GM23338 (cell line): ENCODE data around the gene PAX4. TPM values are rescaled to one million over a fixed set of nuclear protein-coding genes. Genes with fewer than 3 reads are reported as not detected.

Experiments
- ATAC-seq: fragments of 200-7000 bp; cut with Tn5 transposase; 3 replicates; pipeline ENCODE4 v1.9.1; 2020
- DNase-seq: peaks from one replicate; pipeline ENCODE4 v3.0.0-alpha.2; 2015; ENCODE audit warnings: low spot score
- H2AFZ ChIP-seq: fragments of 200-600 bp; sonication (generic); 2 replicates; pipeline ENCODE4 v1.8.0; 2016; ENCODE audit warnings: antibody characterized with exemption, mild to moderate bottlenecking, moderate library complexity
- H3F3A ChIP-seq: fragments of 200-600 bp; sonication (generic); replicated peaks from 2 replicates; pipeline ENCODE4 v1.8.0; 2017; ENCODE audit warnings: antibody characterized with exemption, mixed run types, low read depth
- H3K27ac ChIP-seq: fragments of 200-600 bp; sonication (generic); 2 replicates; pipeline ENCODE4 v1.6.1; 2016; ENCODE audit warnings: low read depth
- H3K27me3 ChIP-seq: fragments of 200-600 bp; sonication (generic); 2 replicates; pipeline ENCODE4 v1.8.0; 2016; ENCODE audit warnings: mild to moderate bottlenecking, mixed run types, moderate library complexity; ENCODE audit not compliant: insufficient read depth
- H3K36me3 ChIP-seq: fragments of 200-600 bp; sonication (generic); 2 replicates; pipeline ENCODE4 v1.8.0; 2016; ENCODE audit warnings: mild to moderate bottlenecking; ENCODE audit not compliant: insufficient read depth
- H3K4me1 ChIP-seq: fragments of 200-600 bp; sonication (generic); 2 replicates; pipeline ENCODE4 v1.8.0; 2016; ENCODE audit warnings: mild to moderate bottlenecking, moderate library complexity; ENCODE audit not compliant: insufficient read depth
- H3K4me2 ChIP-seq: fragments of 200-600 bp; sonication (generic); 2 replicates; pipeline ENCODE4 v1.7.1; 2017; ENCODE audit warnings: mixed run types
- H3K4me3 ChIP-seq: fragments of 200-600 bp; sonication (generic); 2 replicates; pipeline ENCODE4 v1.6.1; 2016; ENCODE audit warnings: mixed run types
- H3K79me2 ChIP-seq: fragments of 200-600 bp; sonication (generic); replicated peaks from 2 replicates; pipeline ENCODE4 v1.8.0; 2017; ENCODE audit warnings: mild to moderate bottlenecking; ENCODE audit not compliant: insufficient read depth
- H3K9me2 ChIP-seq: fragments of 200-600 bp; sonication (generic); 2 replicates; pipeline ENCODE4 v1.8.0; 2017; ENCODE audit not compliant: insufficient read depth
- H4K20me1 ChIP-seq: fragments of 200-600 bp; sonication (generic); replicated peaks from 2 replicates; pipeline ENCODE4 v1.8.0; 2017; ENCODE audit warnings: mild to moderate bottlenecking; ENCODE audit not compliant: insufficient read depth
- H3K27ac Mint-ChIP-seq: 2 replicates; pipeline ENCODE4 v1.8.0; 2020; ENCODE audit warnings: inconsistent platforms, mild to moderate bottlenecking, moderate library complexity, mixed read lengths
- H3K27me3 Mint-ChIP-seq: 3 replicates; pipeline ENCODE4 v1.8.0; 2022; ENCODE audit warnings: low read depth, mild to moderate bottlenecking, moderate library complexity, mixed read lengths, inconsistent platforms; ENCODE audit not compliant: insufficient read depth, poor library complexity
- H3K36me3 Mint-ChIP-seq: 3 replicates; pipeline ENCODE4 v1.8.0; 2021; ENCODE audit warnings: low read depth, mild to moderate bottlenecking, inconsistent platforms, moderate library complexity, mixed read lengths
- H3K4me1 Mint-ChIP-seq: 3 replicates; pipeline ENCODE4 v1.8.0; 2020; ENCODE audit warnings: mild to moderate bottlenecking, inconsistent platforms, mixed read lengths
- H3K4me3 Mint-ChIP-seq: 3 replicates; pipeline ENCODE4 v1.8.0; 2021; ENCODE audit warnings: moderate library complexity, mild to moderate bottlenecking, inconsistent platforms, mixed read lengths
- H3K9me3 Mint-ChIP-seq: 3 replicates; pipeline ENCODE4 v1.8.0; 2020; ENCODE audit warnings: moderate library complexity, mild to moderate bottlenecking, inconsistent platforms, mixed read lengths
- CREB1 ChIP-seq: fragments of 250-450 bp; sonication (Bioruptor Pico); IDR thresholded peaks from 2 replicates; pipeline ENCODE4 v1.5.0; 2020; ENCODE audit warnings: low read depth, mild to moderate bottlenecking, moderate library complexity
- CTCF ChIP-seq, 2 experiments: fragments of 200-600 bp in 1 of 2; sonication (generic) in 1 of 2; conservative IDR thresholded peaks; 2 replicates each; pipeline versions ENCODE4 v1.5.1 to v1.6.1; 2016 to 2017; ENCODE audit warnings: antibody characterized with exemption in 2 of 2, low read depth in 2 of 2, mild to moderate bottlenecking in 2 of 2, moderate library complexity in 1 of 2
- ETS1 ChIP-seq: IDR thresholded peaks from 2 replicates; pipeline ENCODE4 v1.6.1; 2016; ENCODE audit warnings: antibody characterized with exemption
- EZH2 ChIP-seq: fragments of 200-600 bp; sonication (generic); IDR thresholded peaks from one replicate; pipeline ENCODE4 v1.8.0; 2017; ENCODE audit warnings: antibody characterized with exemption, mild to moderate bottlenecking, low read depth; ENCODE audit not compliant: unreplicated experiment
- EZH2phosphoT487 ChIP-seq: fragments of 200-600 bp; sonication (generic); IDR thresholded peaks from one replicate; pipeline ENCODE4 v1.8.1; 2018; ENCODE audit warnings: antibody characterized with exemption; ENCODE audit not compliant: unreplicated experiment
- JUNB ChIP-seq: IDR thresholded peaks from one replicate; pipeline ENCODE4 v1.6.1; 2016; ENCODE audit warnings: antibody characterized with exemption; ENCODE audit not compliant: unreplicated experiment
- NANOG ChIP-seq: IDR thresholded peaks from 2 replicates; pipeline ENCODE4 v1.6.1; 2016; ENCODE audit warnings: antibody characterized with exemption, borderline replicate concordance
- POLR2AphosphoS5 ChIP-seq: IDR thresholded peaks from 2 replicates; pipeline ENCODE4 v1.6.1; 2016; ENCODE audit warnings: antibody characterized with exemption, low read depth
- STAT1 ChIP-seq: IDR thresholded peaks from one replicate; pipeline ENCODE4 v1.6.1; 2016; ENCODE audit warnings: antibody characterized with exemption; ENCODE audit not compliant: unreplicated experiment
- ZNF114 ChIP-seq: fragments of 250-450 bp; sonication (Bioruptor Pico); IDR thresholded peaks from 2 replicates; pipeline ENCODE4 v1.5.0; 2020; ENCODE audit warnings: mild to moderate bottlenecking, moderate library complexity
- ZNF331 ChIP-seq: fragments of 250-450 bp; sonication (Bioruptor Pico); IDR thresholded peaks from 2 replicates; pipeline ENCODE4 v1.5.0; 2020; ENCODE audit warnings: low read depth, mild to moderate bottlenecking, moderate library complexity
- polyA plus RNA-seq: library from polyadenylated mRNA; unstranded; fragments of >200 nt; fragmentation: Nextera tagmentation; extraction: Ambion mirVana; gene quantifications from 2 replicates; pipeline ENCODE4 v1.2.1, GENCODE V29; 2016
- total RNA-seq: library from RNA; depleted of rRNA; stranded (reverse); fragments of >200 nt; shearing (Covaris generic); gene quantifications from 2 replicates; pipeline ENCODE4 v1.2.3, GENCODE V29; 2014
- TF ChIP-seq, protein P1 (sequence below): fragments of 250-450 bp; sonication (Bioruptor Pico); IDR thresholded peaks from 2 replicates; pipeline ENCODE4 v1.5.0; 2020; ENCODE audit warnings: mild to moderate bottlenecking, moderate library complexity
- TF ChIP-seq, protein P2 (sequence below): IDR thresholded peaks from one replicate; pipeline ENCODE4 v1.6.1; 2018; ENCODE audit warnings: antibody characterized with exemption; ENCODE audit not compliant: unreplicated experiment

PAX4 gene
- total and polyA plus RNA-seq, 2 experiments from 2014 or later: not detected

- Mint-ChIP-seq H3K4me1 (peaks cover 26% of the 10 kb centered on the region), H3K27me3 (peaks cover 32% of the 10 kb centered on the region), H3K9me3 (no peaks in the 10 kb centered on the region; the same call in 2 of the 3 replicates), H3K4me3 (peak overlapping the region; percentile 5; the same call in 2 of the 3 replicates), H3K36me3 (peaks cover 39% of the 10 kb centered on the region), H3K27ac (no peak overlapping the region)
- peaks cover 24% of the 10 kb centered on the region for H3K27me3 ChIP-seq
- peak overlapping the region; percentile 92; the same call in 1 of the 2 replicates for H3K4me3 ChIP-seq
- H3K36me3 ChIP-seq: peaks cover 3% of the 10 kb centered on the region
- ATAC-seq (no peak), DNase-seq (peak; percentile 17)
- H3F3A ChIP-seq: peaks cover 8% of the 10 kb centered on the region
- peaks cover 25% of the 10 kb centered on the region for H4K20me1 ChIP-seq
- H3K27ac ChIP-seq: no peak overlapping the region
- H3K79me2 ChIP-seq: peaks cover 34% of the 10 kb centered on the region
- H3K4me2 ChIP-seq: no peak overlapping the region; the same call in 1 of the 2 replicates
- no peak for TF ChIP-seq NANOG
- TF ChIP-seq EZH2phosphoT487: no peak
- TF ChIP-seq ZNF114 (CRISPR knock-in tag): no peak
- TF ChIP-seq CREB1 (CRISPR knock-in tag): no peak
- TF ChIP-seq ETS1: no peak
- TF ChIP-seq POLR2AphosphoS5: no peak
- no peak for TF ChIP-seq ZNF331 (CRISPR knock-in tag)
- TF ChIP-seq, protein P1, sequence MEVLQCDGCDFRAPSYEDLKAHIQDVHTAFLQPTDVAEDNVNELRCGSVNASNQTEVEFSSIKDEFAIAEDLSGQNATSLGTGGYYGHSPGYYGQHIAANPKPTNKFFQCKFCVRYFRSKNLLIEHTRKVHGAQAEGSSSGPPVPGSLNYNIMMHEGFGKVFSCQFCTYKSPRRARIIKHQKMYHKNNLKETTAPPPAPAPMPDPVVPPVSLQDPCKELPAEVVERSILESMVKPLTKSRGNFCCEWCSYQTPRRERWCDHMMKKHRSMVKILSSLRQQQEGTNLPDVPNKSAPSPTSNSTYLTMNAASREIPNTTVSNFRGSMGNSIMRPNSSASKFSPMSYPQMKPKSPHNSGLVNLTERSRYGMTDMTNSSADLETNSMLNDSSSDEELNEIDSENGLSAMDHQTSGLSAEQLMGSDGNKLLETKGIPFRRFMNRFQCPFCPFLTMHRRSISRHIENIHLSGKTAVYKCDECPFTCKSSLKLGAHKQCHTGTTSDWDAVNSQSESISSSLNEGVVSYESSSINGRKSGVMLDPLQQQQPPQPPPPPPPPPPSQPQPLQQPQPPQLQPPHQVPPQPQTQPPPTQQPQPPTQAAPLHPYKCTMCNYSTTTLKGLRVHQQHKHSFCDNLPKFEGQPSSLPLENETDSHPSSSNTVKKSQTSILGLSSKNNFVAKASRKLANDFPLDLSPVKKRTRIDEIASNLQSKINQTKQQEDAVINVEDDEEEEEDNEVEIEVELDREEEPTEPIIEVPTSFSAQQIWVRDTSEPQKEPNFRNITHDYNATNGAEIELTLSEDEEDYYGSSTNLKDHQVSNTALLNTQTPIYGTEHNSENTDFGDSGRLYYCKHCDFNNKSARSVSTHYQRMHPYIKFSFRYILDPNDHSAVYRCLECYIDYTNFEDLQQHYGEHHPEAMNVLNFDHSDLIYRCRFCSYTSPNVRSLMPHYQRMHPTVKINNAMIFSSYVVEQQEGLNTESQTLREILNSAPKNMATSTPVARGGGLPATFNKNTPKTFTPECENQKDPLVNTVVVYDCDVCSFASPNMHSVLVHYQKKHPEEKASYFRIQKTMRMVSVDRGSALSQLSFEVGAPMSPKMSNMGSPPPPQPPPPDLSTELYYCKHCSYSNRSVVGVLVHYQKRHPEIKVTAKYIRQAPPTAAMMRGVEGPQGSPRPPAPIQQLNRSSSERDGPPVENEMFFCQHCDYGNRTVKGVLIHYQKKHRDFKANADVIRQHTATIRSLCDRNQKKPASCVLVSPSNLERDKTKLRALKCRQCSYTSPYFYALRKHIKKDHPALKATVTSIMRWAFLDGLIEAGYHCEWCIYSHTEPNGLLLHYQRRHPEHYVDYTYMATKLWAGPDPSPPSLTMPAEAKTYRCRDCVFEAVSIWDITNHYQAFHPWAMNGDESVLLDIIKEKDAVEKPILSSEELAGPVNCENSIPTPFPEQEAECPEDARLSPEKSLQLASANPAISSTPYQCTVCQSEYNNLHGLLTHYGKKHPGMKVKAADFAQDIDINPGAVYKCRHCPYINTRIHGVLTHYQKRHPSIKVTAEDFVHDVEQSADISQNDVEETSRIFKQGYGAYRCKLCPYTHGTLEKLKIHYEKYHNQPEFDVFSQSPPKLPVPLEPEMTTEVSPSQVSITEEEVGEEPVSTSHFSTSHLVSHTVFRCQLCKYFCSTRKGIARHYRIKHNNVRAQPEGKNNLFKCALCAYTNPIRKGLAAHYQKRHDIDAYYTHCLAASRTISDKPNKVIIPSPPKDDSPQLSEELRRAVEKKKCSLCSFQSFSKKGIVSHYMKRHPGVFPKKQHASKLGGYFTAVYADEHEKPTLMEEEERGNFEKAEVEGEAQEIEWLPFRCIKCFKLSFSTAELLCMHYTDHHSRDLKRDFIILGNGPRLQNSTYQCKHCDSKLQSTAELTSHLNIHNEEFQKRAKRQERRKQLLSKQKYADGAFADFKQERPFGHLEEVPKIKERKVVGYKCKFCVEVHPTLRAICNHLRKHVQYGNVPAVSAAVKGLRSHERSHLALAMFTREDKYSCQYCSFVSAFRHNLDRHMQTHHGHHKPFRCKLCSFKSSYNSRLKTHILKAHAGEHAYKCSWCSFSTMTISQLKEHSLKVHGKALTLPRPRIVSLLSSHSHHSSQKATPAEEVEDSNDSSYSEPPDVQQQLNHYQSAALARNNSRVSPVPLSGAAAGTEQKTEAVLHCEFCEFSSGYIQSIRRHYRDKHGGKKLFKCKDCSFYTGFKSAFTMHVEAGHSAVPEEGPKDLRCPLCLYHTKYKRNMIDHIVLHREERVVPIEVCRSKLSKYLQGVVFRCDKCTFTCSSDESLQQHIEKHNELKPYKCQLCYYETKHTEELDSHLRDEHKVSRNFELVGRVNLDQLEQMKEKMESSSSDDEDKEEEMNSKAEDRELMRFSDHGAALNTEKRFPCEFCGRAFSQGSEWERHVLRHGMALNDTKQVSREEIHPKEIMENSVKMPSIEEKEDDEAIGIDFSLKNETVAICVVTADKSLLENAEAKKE (CRISPR knock-in tag): no peak
- no peak for TF ChIP-seq CTCF (conservative IDR thresholded peaks at IDR 0.05; ENCODE audit: low read depth in 2 of 2)
- no peak for TF ChIP-seq EZH2
- TF ChIP-seq JUNB: no peak
- TF ChIP-seq STAT1: no peak
- TF ChIP-seq, protein P2, sequence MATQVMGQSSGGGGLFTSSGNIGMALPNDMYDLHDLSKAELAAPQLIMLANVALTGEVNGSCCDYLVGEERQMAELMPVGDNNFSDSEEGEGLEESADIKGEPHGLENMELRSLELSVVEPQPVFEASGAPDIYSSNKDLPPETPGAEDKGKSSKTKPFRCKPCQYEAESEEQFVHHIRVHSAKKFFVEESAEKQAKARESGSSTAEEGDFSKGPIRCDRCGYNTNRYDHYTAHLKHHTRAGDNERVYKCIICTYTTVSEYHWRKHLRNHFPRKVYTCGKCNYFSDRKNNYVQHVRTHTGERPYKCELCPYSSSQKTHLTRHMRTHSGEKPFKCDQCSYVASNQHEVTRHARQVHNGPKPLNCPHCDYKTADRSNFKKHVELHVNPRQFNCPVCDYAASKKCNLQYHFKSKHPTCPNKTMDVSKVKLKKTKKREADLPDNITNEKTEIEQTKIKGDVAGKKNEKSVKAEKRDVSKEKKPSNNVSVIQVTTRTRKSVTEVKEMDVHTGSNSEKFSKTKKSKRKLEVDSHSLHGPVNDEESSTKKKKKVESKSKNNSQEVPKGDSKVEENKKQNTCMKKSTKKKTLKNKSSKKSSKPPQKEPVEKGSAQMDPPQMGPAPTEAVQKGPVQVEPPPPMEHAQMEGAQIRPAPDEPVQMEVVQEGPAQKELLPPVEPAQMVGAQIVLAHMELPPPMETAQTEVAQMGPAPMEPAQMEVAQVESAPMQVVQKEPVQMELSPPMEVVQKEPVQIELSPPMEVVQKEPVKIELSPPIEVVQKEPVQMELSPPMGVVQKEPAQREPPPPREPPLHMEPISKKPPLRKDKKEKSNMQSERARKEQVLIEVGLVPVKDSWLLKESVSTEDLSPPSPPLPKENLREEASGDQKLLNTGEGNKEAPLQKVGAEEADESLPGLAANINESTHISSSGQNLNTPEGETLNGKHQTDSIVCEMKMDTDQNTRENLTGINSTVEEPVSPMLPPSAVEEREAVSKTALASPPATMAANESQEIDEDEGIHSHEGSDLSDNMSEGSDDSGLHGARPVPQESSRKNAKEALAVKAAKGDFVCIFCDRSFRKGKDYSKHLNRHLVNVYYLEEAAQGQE: no peak
- no peak overlapping the region for H2AFZ ChIP-seq
- H3K4me1 ChIP-seq: peaks cover 27% of the 10 kb centered on the region
- no peaks in the 10 kb centered on the region for H3K9me2 ChIP-seq
Observed at GRCh38 chr7:127586346-127586745, 31.6 kb downstream of the PAX4 start.
